Activated CD4-positive, CD25-positive, alpha-beta regulatory T cell treated with anti-CD3 and anti-CD28 coated beads, Interleukin-2, amount 50 U/mL, for 72 hours (primary cell): ENCODE measurements around the gene SCUBE3.
A peak's percentile ranks its signal among the peaks of the same experiment; 100 is the strongest.

Source experiments
- DNase-seq: peaks from one replicate; pipeline ENCODE4 v3.0.0; 2021

The SCUBE3 gene

GRCh38 chr6:35242486-35242885 lies 28.7 kb downstream of the SCUBE3 start:
- DNase-seq = no peak

DNA sequence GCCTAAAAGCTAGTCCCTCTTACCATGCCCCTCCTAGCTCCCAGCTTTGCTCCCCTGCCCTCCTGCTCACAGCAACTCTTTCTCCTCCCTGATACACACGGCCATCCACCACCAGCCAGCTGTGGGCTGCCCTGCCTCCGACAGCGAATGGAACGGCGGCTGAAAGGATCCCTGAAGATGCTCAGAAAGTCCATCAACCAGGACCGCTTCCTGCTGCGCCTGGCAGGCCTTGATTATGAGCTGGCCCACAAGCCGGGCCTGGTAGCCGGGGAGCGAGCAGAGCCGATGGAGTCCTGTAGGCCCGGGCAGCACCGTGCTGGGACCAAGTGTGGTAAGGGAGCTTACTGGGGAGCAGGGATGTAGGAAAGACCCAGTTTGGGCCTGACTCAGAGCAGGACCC lies 29.1 kb downstream of the SCUBE3 start:
- no peak for DNase-seq

DNA sequence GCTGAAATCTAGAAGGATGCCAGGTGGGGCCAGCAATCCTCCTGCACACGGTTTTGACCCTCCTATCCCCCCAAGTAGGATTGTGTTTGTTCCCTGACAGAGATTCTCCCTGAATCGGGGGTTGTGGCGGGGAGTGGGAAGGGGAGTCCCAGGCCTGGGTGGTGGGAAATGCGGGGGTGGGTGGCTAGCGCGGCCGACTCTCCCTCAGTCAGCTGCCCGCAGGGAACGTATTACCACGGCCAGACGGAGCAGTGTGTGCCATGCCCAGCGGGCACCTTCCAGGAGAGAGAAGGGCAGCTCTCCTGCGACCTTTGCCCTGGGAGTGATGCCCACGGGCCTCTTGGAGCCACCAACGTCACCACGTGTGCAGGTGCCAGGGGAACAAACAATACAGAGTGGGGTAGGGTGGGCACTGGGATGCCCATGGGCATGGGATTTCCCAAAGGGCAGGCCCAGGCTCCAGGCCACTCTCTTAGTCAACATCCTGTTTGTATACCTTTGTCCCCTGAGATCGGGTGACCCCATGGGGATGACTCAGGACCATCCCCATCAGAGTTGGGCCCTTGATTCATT lies 29.7 kb downstream of the SCUBE3 start:
- no peak for DNase-seq

DNA sequence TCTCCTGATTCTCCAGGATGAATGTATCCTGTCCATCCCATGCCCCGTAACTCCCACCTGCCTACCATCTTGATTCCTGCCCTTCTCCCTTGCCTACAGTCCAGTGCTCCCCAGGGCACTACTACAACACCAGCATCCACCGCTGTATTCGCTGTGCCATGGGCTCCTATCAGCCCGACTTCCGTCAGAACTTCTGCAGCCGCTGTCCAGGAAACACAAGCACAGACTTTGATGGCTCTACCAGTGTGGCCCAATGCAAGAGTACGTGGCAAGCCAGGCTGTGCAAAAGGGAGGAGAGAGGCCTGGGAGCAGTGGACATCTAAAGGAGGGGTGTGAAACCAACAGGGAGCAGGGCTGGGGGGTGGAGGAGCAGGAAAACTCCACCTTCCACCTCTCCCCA lies 30.8 kb downstream of the SCUBE3 start:
- DNase-seq = no peak

DNA sequence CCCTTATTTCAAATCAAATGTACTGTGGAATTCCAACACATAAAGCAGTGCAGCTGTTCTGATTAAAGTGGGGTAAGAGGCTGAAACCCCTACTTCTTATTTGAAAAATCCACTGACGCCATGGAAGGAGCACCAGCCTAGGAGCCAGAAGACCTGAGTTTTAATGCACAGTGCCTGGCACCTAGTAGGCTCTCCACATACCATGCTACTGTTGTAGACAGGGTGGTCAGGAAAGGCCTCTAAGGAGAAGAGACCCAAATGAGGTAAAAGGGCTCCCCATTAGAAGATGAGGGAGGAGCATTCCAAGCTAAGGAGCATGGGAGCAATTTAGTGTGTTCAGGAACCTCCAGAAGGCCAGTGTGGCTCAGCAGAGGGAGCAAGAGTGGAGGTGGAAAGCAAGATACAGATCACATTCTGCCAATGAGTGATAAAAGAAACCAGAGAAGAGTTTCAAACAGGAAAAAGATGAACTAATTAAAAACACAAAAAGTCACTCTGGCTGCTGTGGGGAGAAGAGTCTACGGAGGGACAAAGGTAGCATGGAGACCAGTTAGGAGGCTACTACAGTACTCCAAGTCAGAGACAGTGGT lies 34.0 kb downstream of the SCUBE3 start:
- DNase-seq = no peak

- DNase-seq = no peak
Observed at GRCh38 chr6:35248300-35248699, 34.5 kb downstream of the SCUBE3 start.

- DNase-seq = no peak
Observed at GRCh38 chr6:35248965-35249364, 35.2 kb downstream of the SCUBE3 start.

DNA sequence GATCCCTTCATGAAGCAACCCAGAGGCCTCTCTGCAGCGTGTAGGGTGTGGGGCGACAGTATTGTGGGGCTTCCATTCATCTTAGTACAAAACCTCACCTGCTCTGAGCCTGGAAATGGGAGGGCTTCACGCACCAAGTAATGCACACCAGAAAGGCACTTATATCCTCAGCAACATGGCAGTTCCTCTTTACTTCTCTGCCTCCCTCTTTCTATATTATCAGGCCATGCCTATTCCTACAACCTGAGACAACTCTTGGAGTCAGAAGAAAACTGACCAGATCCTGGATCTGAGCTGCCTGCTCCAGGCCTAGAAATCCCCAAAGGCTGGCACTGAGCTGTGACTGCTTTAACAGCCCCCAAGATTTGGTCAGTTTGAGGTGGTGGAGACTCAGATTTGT lies 38.2 kb downstream of the SCUBE3 start:
- DNase-seq = no peak

- DNase-seq = no peak
Observed at GRCh38 chr6:35253249-35253648, 39.5 kb downstream of the SCUBE3 start.

DNA sequence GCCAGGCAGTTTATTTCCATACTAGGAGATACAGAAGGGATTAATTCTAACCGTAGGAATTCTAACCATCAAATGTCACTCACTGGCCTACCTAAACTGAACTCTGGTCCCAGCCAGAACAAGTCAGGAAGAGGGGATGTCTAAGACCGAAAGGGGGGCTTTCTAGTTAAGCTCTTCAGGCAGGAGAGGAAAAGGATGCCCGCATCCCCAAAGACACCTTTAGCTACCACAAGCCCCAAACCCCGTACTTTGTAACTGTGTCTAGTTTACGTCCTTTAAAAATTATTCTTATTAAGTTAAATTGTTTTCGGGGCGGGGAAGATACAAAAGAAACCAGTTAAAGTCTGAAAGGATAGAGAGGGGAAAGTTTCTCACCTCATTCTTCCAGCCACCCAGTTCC lies 44.6 kb downstream of the SCUBE3 start:
- DNase-seq = no peak

- DNase-seq = no peak
Observed at GRCh38 chr6:35258858-35259193, 45.1 kb downstream of the SCUBE3 start.

GRCh38 chr6:35259194-35259947 lies 45.6 kb downstream of the SCUBE3 start, which contains the start of gene ZNF76:
Gene ZNF76, plus strand, starts transcription at chr6:35259735. Its CDS starts 21,417 bp downstream, at chr6:35281152.
- DNase-seq = peak; percentile 90

- DNase-seq = peak; percentile 73
Observed at GRCh38 chr6:35259948-35260590, 46.3 kb downstream of the SCUBE3 start.

- DNase-seq = no peak
Observed at GRCh38 chr6:35260591-35261570, 47.1 kb downstream of the SCUBE3 start.

DNA sequence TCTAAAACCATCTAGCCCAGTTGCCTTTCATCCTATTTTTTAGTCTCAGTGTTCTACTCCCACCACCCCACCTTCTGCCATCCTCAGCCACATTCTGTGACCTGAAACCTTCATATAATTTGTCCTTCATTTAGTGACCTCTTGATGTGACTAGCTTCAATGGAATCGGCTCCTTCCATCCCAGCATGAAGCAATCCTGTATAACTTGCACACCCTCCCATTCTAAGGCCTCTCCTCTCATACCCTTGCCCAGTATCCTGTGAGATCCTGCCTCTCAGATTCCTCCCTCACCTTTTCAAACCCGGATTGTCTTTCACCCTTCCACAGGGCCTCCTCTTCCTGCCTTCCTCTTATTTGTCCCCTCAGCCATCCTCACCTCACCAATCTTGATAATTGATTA lies 48.8 kb downstream of the SCUBE3 start:
- DNase-seq = no peak

DNA sequence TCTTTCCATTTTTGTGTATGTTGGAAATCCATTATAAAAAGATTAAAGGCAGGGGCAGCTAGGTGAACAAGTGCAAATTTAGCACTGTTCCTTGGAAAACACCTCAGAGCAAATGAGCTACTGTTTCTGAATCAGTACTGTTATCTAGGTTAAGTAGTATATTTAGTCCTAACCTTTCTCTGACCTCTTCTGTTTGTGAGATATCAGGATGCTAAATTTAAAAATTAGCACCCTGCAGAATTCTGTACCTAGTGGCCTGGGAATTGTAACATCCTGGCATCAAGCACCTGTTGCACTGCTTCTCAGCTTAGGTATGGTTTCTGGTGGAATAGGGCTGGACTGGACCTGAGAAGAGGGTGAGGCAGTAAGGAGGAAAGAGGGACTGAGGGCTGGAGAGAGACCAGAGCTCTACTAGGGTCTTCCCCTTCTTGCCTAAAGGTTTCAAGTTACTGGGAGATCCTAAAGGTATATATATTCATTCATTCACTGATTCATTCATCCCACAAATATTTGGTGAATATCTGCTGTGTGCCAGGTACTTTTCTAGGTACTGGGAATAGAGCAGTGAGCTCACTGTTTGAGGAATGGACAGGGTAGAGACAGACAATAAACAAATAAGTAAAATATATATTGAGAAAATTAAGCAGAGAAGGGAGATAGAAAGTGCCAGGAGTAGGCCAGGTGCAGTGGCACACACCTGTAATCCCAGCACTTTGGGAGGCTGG lies 51.0 kb downstream of the SCUBE3 start:
- DNase-seq = no peak

DNA sequence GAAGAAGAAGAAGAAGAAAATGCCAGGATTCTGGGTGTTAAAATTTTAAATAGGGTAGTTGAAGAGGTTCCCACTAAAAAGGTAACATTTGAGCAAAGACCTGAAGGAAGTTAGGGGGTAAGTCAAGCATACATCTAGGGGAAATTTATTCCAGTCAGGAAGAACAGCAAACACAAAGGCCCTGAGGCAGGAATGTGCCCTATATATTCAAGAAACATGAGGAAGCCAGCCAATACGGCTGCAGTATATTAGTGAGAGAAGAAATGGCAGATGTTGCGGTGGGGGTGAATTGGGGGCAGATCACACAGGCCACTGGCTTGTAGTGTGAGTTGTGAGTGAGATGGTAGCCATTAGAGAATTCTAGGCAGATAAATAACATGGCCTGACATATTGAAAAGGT lies 51.8 kb downstream of the SCUBE3 start:
- DNase-seq = no peak

- DNase-seq = no peak
Observed at GRCh38 chr6:35267446-35267845, 53.7 kb downstream of the SCUBE3 start.

DNA sequence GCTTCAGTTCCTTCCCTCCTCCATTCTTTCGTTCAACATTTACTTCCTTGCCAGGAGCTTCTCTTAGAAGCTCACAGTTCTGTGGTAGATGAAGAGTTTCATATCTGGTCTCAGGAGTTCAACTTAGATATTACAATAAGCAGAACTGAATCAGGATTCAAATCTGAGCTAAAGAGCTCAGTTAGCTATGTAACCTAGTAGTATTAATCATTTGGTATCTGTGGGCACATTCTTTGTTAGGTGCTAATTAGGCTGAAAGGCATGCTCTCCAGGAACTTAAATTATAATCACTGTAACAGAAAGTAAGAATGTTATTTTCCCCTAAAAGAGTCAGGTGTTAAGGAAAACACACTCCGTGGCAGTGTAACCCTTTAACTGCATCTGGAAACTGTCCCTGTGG lies 54.1 kb downstream of the SCUBE3 start:
- DNase-seq = no peak

DNA sequence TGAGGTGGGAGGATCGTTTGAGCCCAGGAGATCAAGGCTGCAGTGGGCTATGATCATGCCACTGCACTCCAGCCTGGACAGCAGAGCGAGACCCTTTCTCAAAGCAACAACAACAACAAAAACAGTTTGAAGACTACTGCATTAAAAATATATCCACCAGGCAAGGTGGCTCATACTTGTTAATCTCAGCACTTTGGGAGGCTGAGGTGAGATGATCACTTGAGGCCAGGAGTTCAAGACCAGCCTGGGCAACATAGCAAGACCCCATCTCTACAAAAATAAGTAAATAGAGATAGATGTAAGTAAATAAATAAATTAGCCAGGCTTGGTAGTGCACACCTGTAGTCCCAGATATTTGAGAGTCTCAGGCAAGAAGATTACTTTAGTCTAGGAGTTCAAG lies 58.2 kb downstream of the SCUBE3 start:
- DNase-seq = no peak

- no peak for DNase-seq
Observed at GRCh38 chr6:35273822-35274559, 60.2 kb downstream of the SCUBE3 start.
